HEK293T (cell line): Measurements from ENCODE around the gene TBC1D30.

Source experiments
- CTCF ChIA-PET: fragments of 350-600 bp; formaldehyde crosslinking; extraction: SDS; loops from one replicate; lab custom pipeline; 2021; ENCODE audit warnings: antibody characterized with exemption, inconsistent platforms; lab: Yijun Ruan, JAX
- POLR2A ChIA-PET: fragments of 350-600 bp; formaldehyde crosslinking; extraction: SDS; loops from one replicate; lab custom pipeline; 2020; ENCODE audit warnings: antibody characterized with exemption, inconsistent platforms; lab: Yijun Ruan, JAX
- DNase-seq: peaks from one replicate; pipeline ENCODE4 v3.0.0; 2012; ENCODE audit warnings: mixed read lengths; ENCODE audit errors: extremely low spot score
- ARNT ChIP-seq: fragments of 450-650 bp; IDR thresholded peaks from 2 replicates; pipeline ENCODE4 v1.6.1; 2017; ENCODE audit warnings: mild to moderate bottlenecking
- BHLHE40 ChIP-seq: fragments of 450-650 bp; IDR thresholded peaks from 2 replicates; pipeline ENCODE4 v1.6.1; 2016; ENCODE audit warnings: mild to moderate bottlenecking, moderate library complexity, borderline replicate concordance
- CTBP1 ChIP-seq: fragments of 450-650 bp; IDR thresholded peaks from 2 replicates; pipeline ENCODE4 v1.6.1; 2016; ENCODE audit warnings: borderline replicate concordance
- ELF4 ChIP-seq: fragments of 450-650 bp; IDR thresholded peaks from 2 replicates; pipeline ENCODE4 v1.6.1; 2017; ENCODE audit warnings: antibody characterized with exemption
- FOXA1 ChIP-seq: fragments of 450-650 bp; IDR thresholded peaks from 2 replicates; pipeline ENCODE4 v1.6.1; 2016; ENCODE audit warnings: mild to moderate bottlenecking
- FOXK2 ChIP-seq: fragments of 450-650 bp; IDR thresholded peaks from 2 replicates; pipeline ENCODE4 v1.6.1; 2016; ENCODE audit warnings: mild to moderate bottlenecking
- FOXM1 ChIP-seq: fragments of 450-650 bp; IDR thresholded peaks from 2 replicates; pipeline ENCODE4 v1.6.1; 2017; ENCODE audit warnings: mild to moderate bottlenecking, borderline replicate concordance
- HDGF ChIP-seq: fragments of 450-650 bp; IDR thresholded peaks from 2 replicates; pipeline ENCODE4 v1.6.1; 2017; ENCODE audit warnings: antibody characterized with exemption, borderline replicate concordance
- L3MBTL2 ChIP-seq: fragments of 450-650 bp; conservative IDR thresholded peaks from 2 replicates; pipeline ENCODE4 v1.6.1; 2016; ENCODE audit warnings: mild to moderate bottlenecking
- LEF1 ChIP-seq: fragments of 450-650 bp; IDR thresholded peaks from 2 replicates; pipeline ENCODE4 v1.6.1; 2017; ENCODE audit warnings: mild to moderate bottlenecking, borderline replicate concordance
- NFRKB ChIP-seq: fragments of 450-650 bp; IDR thresholded peaks from 2 replicates; pipeline ENCODE4 v1.6.1; 2016; ENCODE audit warnings: mild to moderate bottlenecking, moderate library complexity
- PKNOX1 ChIP-seq: fragments of 450-650 bp; IDR thresholded peaks from 2 replicates; pipeline ENCODE4 v1.6.1; 2016
- SP1 ChIP-seq: fragments of 450-650 bp; IDR thresholded peaks from 2 replicates; pipeline ENCODE4 v1.6.1; 2017
- SUZ12 ChIP-seq: fragments of 450-650 bp; IDR thresholded peaks from 2 replicates; pipeline ENCODE4 v1.6.1; 2016; ENCODE audit warnings: mild to moderate bottlenecking
- TARDBP ChIP-seq: fragments of 450-650 bp; IDR thresholded peaks from 2 replicates; pipeline ENCODE4 v1.6.1; 2016
- ZNF384 ChIP-seq: fragments of 450-650 bp; IDR thresholded peaks from 2 replicates; pipeline ENCODE4 v1.6.1; 2016

The TBC1D30 gene

GRCh38 chr12:64793610-64794009, 30.8 kb upstream of the TBC1D30 start:
- TF ChIP-seq LEF1 (no peak), FOXK2 (no peak), ARNT (no peak), CTBP1 (no peak), L3MBTL2 (no peak), BHLHE40 (no peak)
- ChIA-PET CTCF (interaction anchor here (0.6 to 2.2 kb wide), 2 partner anchors 8 to 14 kb away, joined by 3 to 13 read pairs; no protein-coding TSS in a partner anchor), POLR2A (no interaction called here)
- no peak for DNase-seq

- CTCF ChIA-PET: interaction anchor here (0.5 to 0.6 kb wide), 3 partner anchors 8 to 225 kb away, joined by 3 to 4 read pairs (median 4); no protein-coding TSS in a partner anchor
- DNase-seq: no peak
- no peak for TF ChIP-seq SUZ12
- no peak for TF ChIP-seq TARDBP
- no peak for TF ChIP-seq LEF1
- no peak for TF ChIP-seq SP1
- no peak for TF ChIP-seq PKNOX1
- no peak for TF ChIP-seq L3MBTL2
- TF ChIP-seq FOXK2: no peak
- TF ChIP-seq HDGF: no peak
- POLR2A ChIA-PET: no interaction called here
These were observed 30.1 kb upstream of the TBC1D30 start for GRCh38 chr12:64794305-64794704.

- CTCF ChIA-PET: interaction anchor here (0.6 to 1.4 kb wide), 11 partner anchors 11 to 926 kb away, joined by 3 to 5 read pairs (median 3); no protein-coding TSS in a partner anchor
- TF ChIP-seq PKNOX1 (no peak), FOXK2 (no peak), ZNF384 (no peak), BHLHE40 (no peak), L3MBTL2 (no peak), CTBP1 (no peak), SUZ12 (no peak), HDGF (no peak), SP1 (no peak), ARNT (no peak), ELF4 (no peak)
- POLR2A ChIA-PET: no interaction called here
- peak; percentile 65 for DNase-seq
These were observed 28.1 kb upstream of the TBC1D30 start for GRCh38 chr12:64796205-64796845.

GRCh38 chr12:64797156-64797555, 27.3 kb upstream of the TBC1D30 start:
- CTCF ChIA-PET: interaction anchor here (0.6 to 1.2 kb wide), 4 partner anchors 13 to 87 kb away, joined by 3 to 4 read pairs (median 3); no protein-coding TSS in a partner anchor
- POLR2A ChIA-PET: no interaction called here
- DNase-seq: no peak
- TF ChIP-seq NFRKB (no peak), CTBP1 (no peak)

GRCh38 chr12:64798165-64798564, 26.3 kb upstream of the TBC1D30 start:
- DNase-seq: no peak
- ChIA-PET CTCF (interaction anchor here (0.6 to 1.1 kb wide), 2 partner anchors 25 to 289 kb away, joined by 3 read pairs; no protein-coding TSS in a partner anchor), POLR2A (no interaction called here)
- TF ChIP-seq ELF4: no peak
- TF ChIP-seq FOXM1: no peak
- TF ChIP-seq HDGF: no peak
- no peak for TF ChIP-seq L3MBTL2
- TF ChIP-seq SP1: no peak
- no peak for TF ChIP-seq FOXK2
- no peak for TF ChIP-seq LEF1
- no peak for TF ChIP-seq ARNT
- TF ChIP-seq TARDBP: no peak
- no peak for TF ChIP-seq CTBP1
- TF ChIP-seq BHLHE40: no peak
- no peak for TF ChIP-seq PKNOX1
- TF ChIP-seq FOXA1: no peak
- TF ChIP-seq ZNF384: no peak

- TF ChIP-seq BHLHE40: no peak
- no peak for TF ChIP-seq SP1
- TF ChIP-seq ARNT: no peak
- no peak for TF ChIP-seq TARDBP
- TF ChIP-seq FOXM1: no peak
- TF ChIP-seq PKNOX1: no peak
- TF ChIP-seq SUZ12: no peak
- POLR2A ChIA-PET: no interaction called here
- DNase-seq: no peak
- CTCF ChIA-PET: interaction anchor here (1.3 to 2.3 kb wide), 2 partner anchors 20 to 83 kb away, joined by 3 to 12 read pairs; no protein-coding TSS in a partner anchor
These were observed 23.8 kb upstream of the TBC1D30 start for GRCh38 chr12:64800640-64801039.
